ENCODE data around the gene LRRC71. TPM values are rescaled to one million over a fixed set of nuclear protein-coding genes. Genes with fewer than 3 reads are reported as not detected.

LRRC71 gene
- polyA plus RNA-seq, 1 of the 3 experiments (the other 2 are of a cell fraction): 0.03 TPM

DNA sequence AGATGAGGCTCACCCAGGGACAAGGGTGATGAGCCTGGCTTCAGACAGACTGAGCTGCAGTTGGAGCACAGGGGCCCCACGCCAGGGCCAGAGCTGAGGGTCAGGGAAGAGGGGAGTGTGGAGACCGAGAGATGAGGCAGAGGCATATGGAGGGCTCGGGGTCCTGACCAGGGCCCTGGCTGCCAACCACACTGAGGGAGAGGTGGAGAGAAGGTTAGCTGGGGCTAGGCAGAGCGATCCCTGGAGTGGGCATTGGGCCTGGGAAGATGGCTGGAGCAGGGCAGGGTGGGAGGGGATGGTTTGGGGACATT is 18.9 kb upstream of the LRRC71 start:
- H4K20me1 ChIP-seq (ENCODE audit: insufficient read depth): no peaks in the 10 kb centered on the region
- no peak for DNase-seq
- ChIA-PET CTCF (interaction anchor here (1.0 to 9.4 kb wide), 5 partner anchors 10 to 26 kb away, joined by 3 to 110 read pairs (median 41); partner anchors contain the start of gene PEAR1), POLR2A (no interaction called here)
- no peak overlapping the region for H2AFZ ChIP-seq (ENCODE audit: low read depth)
- 98% methylated on average over 4 of the region's 4 CpGs for WGBS (ENCODE audit: low lambda C conversion rate)
- no peaks in the 10 kb centered on the region for H3K36me3 ChIP-seq (replicated peaks in 1 of 2; ENCODE audit: control insufficient read depth in 1 of 2, insufficient read depth in 2 of 2, low read length in 1 of 2)
- no peaks in the 10 kb centered on the region for H3K79me2 ChIP-seq (ENCODE audit: insufficient read depth)
- TF ChIP-seq FOXM1 (IDR thresholded peaks at IDR 0.05; ENCODE audit: low read depth) (no peak), SIN3A (IDR thresholded peaks at IDR 0.05; ENCODE audit: borderline replicate concordance, low read depth, low read length) (no peak), EP300 (IDR thresholded peaks at IDR 0.05; ENCODE audit: borderline replicate concordance in 1 of 2, low read depth in 1 of 2, low read length in 1 of 2) (no peak)
- no peaks in the 10 kb centered on the region for H3K9me2 ChIP-seq
- H3K4me1 ChIP-seq (ENCODE audit: control insufficient read depth in 1 of 2, insufficient read depth in 2 of 2, low read depth in 1 of 2, low read length in 1 of 2): peaks cover 24 to 46% of the 10 kb centered on the region in 2 experiments; a peak in 3 of 4 replicates
- H3K27me3 ChIP-seq (ENCODE audit: insufficient read depth): no peaks in the 10 kb centered on the region
- peaks cover 10% of the 10 kb centered on the region for H3F3A ChIP-seq (replicated peaks; ENCODE audit: insufficient read depth)
- H3K4me3 ChIP-seq (ENCODE audit: low read depth in 2 of 2, low read length in 1 of 2): no peak overlapping the region
- H3K27ac ChIP-seq (ENCODE audit: low read depth in 2 of 2, low read length in 1 of 2): no peak overlapping the region
- H3K9me3 ChIP-seq: no peaks in the 10 kb centered on the region
- no peak overlapping the region for H3K4me2 ChIP-seq
- H3K9ac ChIP-seq: no peak overlapping the region

DNA sequence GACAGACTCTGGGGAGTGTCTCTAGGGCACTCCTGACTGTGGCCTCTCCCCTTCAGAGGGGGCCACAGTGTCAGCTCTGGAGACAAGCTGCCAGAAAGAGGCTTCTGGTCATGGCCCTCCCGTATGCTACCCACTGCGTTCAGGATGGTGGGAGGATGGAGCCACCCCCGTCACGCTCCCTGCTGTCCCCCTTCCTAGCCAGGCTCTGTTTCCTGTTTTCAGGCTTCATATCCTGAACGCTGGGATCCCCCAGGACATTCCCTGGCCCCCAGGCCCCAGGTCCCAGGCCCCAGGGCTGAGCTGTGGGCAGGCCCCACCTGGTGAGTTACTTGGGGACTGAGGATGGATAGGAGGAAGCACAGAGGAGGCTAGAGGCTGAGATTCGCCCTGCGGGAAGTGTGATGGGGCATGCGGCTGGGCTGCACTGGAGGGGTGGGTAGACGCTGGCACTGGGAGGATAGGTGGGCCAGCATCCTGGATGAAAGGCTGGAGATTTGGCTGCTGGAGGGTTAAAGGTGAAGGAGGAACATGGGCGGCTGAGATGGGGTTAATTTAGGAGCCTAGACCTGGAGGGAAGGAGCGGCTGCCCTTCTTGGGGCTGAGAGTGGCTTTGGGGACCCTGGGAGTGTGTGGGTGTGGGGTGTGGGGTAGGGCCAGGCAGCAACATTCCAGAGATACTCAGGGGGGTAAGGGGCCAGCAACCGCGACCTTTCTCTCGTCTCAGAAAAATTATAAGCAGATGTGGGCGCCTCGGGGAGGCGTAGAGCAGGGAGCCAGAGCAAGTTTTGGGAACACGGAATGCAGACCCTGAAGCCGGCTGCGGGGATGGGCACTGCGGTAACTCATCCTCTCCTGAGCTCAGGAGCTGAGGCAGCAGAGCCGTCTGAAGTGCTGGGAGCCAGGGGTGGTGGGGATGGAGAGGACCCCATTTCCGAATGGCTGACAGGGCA is 18.2 kb upstream of the LRRC71 start:
- DNase-seq: no peak
- H3K27ac ChIP-seq (ENCODE audit: low read depth in 2 of 2, low read length in 1 of 2): no peak overlapping the region
- 68% methylated on average over 17 of the region's 23 CpGs for WGBS (ENCODE audit: low lambda C conversion rate)
- ChIA-PET POLR2A (interaction anchor here (1.3 kb wide), 1 partner anchor 11 kb away, joined by 3 read pairs; no protein-coding TSS in a partner anchor), CTCF (interaction anchor here (1.0 to 9.4 kb wide), 7 partner anchors 8 to 25 kb away, joined by 3 to 110 read pairs (median 21); partner anchors contain the start of gene PEAR1)
- H4K20me1 ChIP-seq (ENCODE audit: insufficient read depth): no peaks in the 10 kb centered on the region
- no peaks in the 10 kb centered on the region for H3K79me2 ChIP-seq (ENCODE audit: insufficient read depth)
- no peaks in the 10 kb centered on the region for H3K9me2 ChIP-seq
- H3K4me2 ChIP-seq: no peak overlapping the region
- no peaks in the 10 kb centered on the region for H3K9me3 ChIP-seq
- peaks cover 5% of the 10 kb centered on the region for H3F3A ChIP-seq (replicated peaks; ENCODE audit: insufficient read depth)
- no peak overlapping the region for H3K4me3 ChIP-seq (ENCODE audit: low read depth in 2 of 2, low read length in 1 of 2)
- H2AFZ ChIP-seq (ENCODE audit: low read depth): no peak overlapping the region
- no peaks in the 10 kb centered on the region for H3K36me3 ChIP-seq (replicated peaks in 1 of 2; ENCODE audit: control insufficient read depth in 1 of 2, insufficient read depth in 2 of 2, low read length in 1 of 2)
- TF ChIP-seq RFX5 (IDR thresholded peaks at IDR 0.05; ENCODE audit: low read length) (no peak), SIN3A (IDR thresholded peaks at IDR 0.05; ENCODE audit: borderline replicate concordance, low read depth, low read length) (no peak), FOXM1 (IDR thresholded peaks at IDR 0.05; ENCODE audit: low read depth) (no peak), GABPA (IDR thresholded peaks at IDR 0.05; ENCODE audit: low read depth) (no peak), FOSL2 (IDR thresholded peaks at IDR 0.05; ENCODE audit: borderline replicate concordance, low read depth) (no peak), CHD2 (IDR thresholded peaks at IDR 0.05; ENCODE audit: low read length, partially characterized antibody) (no peak), GATA2 (CRISPR knock-in tag; IDR thresholded peaks at IDR 0.05) (no peak), NFIC (IDR thresholded peaks at IDR 0.05; ENCODE audit: borderline replicate concordance) (no peak), TCF12 (IDR thresholded peaks at IDR 0.05) (no peak), RCOR1 (IDR thresholded peaks at IDR 0.05; ENCODE audit: low read length) (no peak)
- TF ChIP-seq, protein P1, sequence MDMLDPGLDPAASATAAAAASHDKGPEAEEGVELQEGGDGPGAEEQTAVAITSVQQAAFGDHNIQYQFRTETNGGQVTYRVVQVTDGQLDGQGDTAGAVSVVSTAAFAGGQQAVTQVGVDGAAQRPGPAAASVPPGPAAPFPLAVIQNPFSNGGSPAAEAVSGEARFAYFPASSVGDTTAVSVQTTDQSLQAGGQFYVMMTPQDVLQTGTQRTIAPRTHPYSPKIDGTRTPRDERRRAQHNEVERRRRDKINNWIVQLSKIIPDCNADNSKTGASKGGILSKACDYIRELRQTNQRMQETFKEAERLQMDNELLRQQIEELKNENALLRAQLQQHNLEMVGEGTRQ (IDR thresholded peaks at IDR 0.05; ENCODE audit: borderline replicate concordance, low read depth, low read length): no peak
- TF ChIP-seq, protein P2, sequence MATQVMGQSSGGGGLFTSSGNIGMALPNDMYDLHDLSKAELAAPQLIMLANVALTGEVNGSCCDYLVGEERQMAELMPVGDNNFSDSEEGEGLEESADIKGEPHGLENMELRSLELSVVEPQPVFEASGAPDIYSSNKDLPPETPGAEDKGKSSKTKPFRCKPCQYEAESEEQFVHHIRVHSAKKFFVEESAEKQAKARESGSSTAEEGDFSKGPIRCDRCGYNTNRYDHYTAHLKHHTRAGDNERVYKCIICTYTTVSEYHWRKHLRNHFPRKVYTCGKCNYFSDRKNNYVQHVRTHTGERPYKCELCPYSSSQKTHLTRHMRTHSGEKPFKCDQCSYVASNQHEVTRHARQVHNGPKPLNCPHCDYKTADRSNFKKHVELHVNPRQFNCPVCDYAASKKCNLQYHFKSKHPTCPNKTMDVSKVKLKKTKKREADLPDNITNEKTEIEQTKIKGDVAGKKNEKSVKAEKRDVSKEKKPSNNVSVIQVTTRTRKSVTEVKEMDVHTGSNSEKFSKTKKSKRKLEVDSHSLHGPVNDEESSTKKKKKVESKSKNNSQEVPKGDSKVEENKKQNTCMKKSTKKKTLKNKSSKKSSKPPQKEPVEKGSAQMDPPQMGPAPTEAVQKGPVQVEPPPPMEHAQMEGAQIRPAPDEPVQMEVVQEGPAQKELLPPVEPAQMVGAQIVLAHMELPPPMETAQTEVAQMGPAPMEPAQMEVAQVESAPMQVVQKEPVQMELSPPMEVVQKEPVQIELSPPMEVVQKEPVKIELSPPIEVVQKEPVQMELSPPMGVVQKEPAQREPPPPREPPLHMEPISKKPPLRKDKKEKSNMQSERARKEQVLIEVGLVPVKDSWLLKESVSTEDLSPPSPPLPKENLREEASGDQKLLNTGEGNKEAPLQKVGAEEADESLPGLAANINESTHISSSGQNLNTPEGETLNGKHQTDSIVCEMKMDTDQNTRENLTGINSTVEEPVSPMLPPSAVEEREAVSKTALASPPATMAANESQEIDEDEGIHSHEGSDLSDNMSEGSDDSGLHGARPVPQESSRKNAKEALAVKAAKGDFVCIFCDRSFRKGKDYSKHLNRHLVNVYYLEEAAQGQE (IDR thresholded peaks at IDR 0.05; ENCODE audit: low read depth, low read length): no peak
- H3K4me1 ChIP-seq (ENCODE audit: control insufficient read depth in 1 of 2, insufficient read depth in 2 of 2, low read depth in 1 of 2, low read length in 1 of 2): peaks cover 18 to 39% of the 10 kb centered on the region in 2 experiments; a peak in 3 of 4 replicates
- no peaks in the 10 kb centered on the region for H3K27me3 ChIP-seq (ENCODE audit: insufficient read depth)
- H3K9ac ChIP-seq: no peak overlapping the region
